K562 treated with DMSO at 1 percent for 4 hours (cell line): Measurements from ENCODE around the gene ELL3. TPM values are rescaled to one million over a fixed set of nuclear protein-coding genes. Genes with fewer than 3 reads are reported as not detected.

Source experiments
- total RNA-seq: library from RNA; unstranded; fragments of 300-600 nt; gene quantifications from 2 replicates; pipeline ENCODE4 v1.2.3, GENCODE V29; 2022; ENCODE audit not compliant: insufficient read depth

The ELL3 gene
- 1.0 and 2.7 TPM in 2 replicates for total RNA-seq

DNA sequence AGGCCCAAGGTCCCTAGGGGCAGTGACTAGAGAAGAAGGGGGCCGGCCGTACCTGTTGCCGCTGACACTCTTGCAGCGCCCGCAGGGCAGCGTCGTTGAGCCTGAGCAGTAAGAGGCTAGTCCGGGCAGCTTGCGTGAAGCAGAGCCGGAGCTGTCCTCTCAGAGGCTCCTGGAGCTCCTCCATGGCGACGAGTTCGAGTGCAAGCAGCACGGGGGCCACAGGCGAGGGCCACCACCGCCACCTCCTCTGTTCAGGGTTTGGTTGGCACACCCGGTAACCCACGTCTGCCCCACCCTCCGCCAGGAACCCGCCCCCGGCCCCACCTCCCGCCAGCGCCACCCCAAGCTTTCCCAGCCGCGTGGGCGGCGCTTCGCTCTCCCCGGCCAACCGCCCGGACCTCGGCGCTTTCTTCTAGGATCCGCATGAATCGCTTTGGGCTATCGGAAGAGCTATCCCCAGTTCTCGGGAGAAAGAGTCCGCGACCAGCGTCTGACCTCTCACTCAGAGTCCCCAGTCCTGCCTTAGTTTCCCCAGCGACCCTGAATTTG is at the start of gene ELL3:
Gene ELL3, minus strand, starts transcription at position 249 of the 549 bp plus-strand sequence. Its CDS starts 65 bp downstream, at position 184.

GRCh38 chr15:43824302-43825246 is 47.8 kb upstream of the ELL3 start, which contains the start of gene MFAP1:
Gene MFAP1, minus strand, starts transcription at chr15:43824690. Its CDS starts 121 bp downstream, at chr15:43824569.

GRCh38 chr15:43800286-43801141 is 23.7 kb upstream of the ELL3 start, which contains the start of gene HYPK:
Gene HYPK, plus strand, starts transcription at chr15:43800599. Its CDS starts 24 bp downstream, at chr15:43800623.

DNA sequence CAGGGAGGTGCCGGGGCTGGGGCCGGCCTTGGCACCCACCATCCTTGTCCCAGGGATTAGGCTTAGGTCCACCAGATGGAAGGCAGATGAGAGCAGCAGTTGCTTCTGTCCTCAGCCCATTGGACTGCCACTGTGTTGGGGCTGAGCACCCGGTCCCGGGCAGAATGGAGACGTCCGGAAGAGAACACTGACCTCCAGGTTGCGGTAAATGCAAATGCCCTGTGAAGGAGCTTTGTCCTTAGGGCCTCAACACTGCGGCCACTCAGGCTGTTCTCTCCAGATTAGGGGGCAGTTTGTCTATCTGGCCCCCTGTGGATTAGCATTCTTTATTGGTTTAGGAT is 23.1 kb upstream of the ELL3 start, which contains the start of gene SERINC4:
Gene SERINC4, minus strand, starts transcription at position 276 of the 341 bp plus-strand sequence. Its CDS starts 234 bp downstream, at position 42.

DNA sequence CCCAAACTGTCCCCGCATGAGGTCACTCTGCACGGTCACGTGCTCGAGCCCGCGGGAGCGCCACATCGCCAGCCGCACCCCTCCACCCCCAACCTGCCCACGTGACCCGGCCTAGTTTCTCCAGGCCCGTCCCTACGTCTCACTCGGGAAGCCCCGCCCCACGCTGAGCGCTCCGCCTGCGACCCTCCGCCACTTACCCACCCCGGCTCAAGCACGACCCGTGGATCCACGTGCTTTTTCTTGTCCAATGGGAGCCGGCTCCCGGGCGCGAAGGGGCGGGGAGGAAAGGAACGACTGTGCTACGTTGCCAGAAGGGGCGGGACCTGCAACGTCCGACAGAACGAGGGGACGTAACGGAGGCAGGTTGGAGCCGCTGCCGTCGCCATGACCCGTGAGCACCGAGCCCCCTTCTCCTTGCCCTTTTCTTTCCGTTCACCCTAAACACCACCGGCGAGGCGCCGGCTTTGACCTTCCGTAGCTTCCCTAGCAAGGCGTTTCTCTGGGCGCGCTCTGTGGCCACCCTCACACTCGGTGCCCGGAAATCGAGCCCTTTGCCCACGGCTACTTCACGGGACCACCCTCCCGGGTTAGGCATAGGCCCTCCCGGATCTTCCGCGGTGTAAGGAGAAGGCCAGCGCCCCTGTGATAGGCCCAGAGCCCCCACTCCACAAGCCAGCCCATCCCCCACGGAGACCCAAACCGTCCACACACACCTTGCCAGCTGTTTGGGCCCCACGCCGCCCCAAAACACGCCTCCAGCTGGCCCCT is 15.4 kb upstream of the ELL3 start, which contains the start of gene SERF2:
Gene SERF2, plus strand, starts transcription at position 328 of the 768 bp plus-strand sequence. Its CDS starts 57 bp downstream, at position 385.

DNA sequence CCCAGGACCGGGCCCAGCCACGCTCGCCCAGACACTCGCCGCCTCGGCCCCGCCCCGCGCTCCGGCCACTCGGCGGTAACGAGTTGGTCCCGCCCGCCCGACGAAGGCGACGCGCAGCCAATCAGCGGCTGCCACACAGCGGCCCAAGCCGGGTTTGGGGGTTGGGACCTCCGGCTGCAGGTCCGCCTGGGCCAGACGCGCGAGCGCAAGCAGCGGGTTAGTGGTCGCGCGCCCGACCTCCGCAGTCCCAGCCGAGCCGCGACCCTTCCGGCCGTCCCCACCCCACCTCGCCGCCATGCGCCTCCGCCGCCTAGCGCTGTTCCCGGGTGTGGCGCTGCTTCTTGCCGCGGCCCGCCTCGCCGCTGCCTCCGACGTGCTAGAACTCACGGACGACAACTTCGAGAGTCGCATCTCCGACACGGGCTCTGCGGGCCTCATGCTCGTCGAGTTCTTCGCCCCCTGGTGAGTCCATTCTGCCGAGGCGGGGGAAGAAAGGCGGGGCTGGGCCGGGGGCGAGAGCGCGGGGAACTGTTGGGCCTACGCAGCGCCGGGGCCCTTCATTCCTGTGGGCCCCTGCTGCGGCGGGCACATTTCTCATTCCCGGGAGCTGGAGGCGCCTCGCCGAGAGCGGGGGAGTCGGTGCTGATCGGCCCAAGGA is 30.4 kb downstream of the ELL3 start, which contains the start of gene PDIA3:
Gene PDIA3, plus strand, starts transcription at position 194 of the 658 bp plus-strand sequence. Its CDS starts 102 bp downstream, at position 296.

Other genes with a start within 250 kb of the ELL3 start
- 15.9 and 18.6 TPM in 2 replicates for gene PPIP5K1, start 186.8 kb downstream of the ELL3 start, total RNA-seq
- gene CKMT1B, start 182.9 kb downstream of the ELL3 start, total RNA-seq, result 3.8 and 7.2 TPM in 2 replicates
- gene STRC, start 158.2 kb downstream of the ELL3 start, total RNA-seq, result not detected in 2 replicates
- gene CATSPER2, start 128.1 kb downstream of the ELL3 start, total RNA-seq, result 1.5 TPM in 1 of 2 replicates, not detected in the other
- 0.91 TPM in 1 of 2 replicates, not detected in the other for gene CKMT1A, start 83.1 kb downstream of the ELL3 start, total RNA-seq
- 152 and 176 TPM in 2 replicates for gene PDIA3, start 30.5 kb downstream of the ELL3 start, total RNA-seq
- 399 and 430 TPM in 2 replicates for gene SERF2, start 15.4 kb upstream of the ELL3 start, total RNA-seq
- 1.6 and 2.7 TPM in 2 replicates for gene SERINC4, start 23.3 kb upstream of the ELL3 start, total RNA-seq
- gene HYPK, start 23.6 kb upstream of the ELL3 start, total RNA-seq, result 4.7 and 6.0 TPM in 2 replicates
- 45.2 and 53.5 TPM in 2 replicates for gene MFAP1, start 47.7 kb upstream of the ELL3 start, total RNA-seq
- gene WDR76, start 50.0 kb upstream of the ELL3 start, total RNA-seq, result 10.2 and 14.6 TPM in 2 replicates